Sigmoid colon (tissue), 7 donors: ENCODE measurements around the gene ODAD2. TPM values are rescaled to one million over a fixed set of nuclear protein-coding genes. Genes with fewer than 3 reads are reported as not detected.
A peak's percentile ranks its signal among the peaks of the same experiment; 100 is the strongest.

ENCODE experiments used
- DNase-seq: peaks from one replicate; pipeline ENCODE4 v3.0.0-alpha.2; 2019
- H3K27ac ChIP-seq, 4 donors: fragments of 200-600 bp; sonication (generic); one replicate each; pipeline ENCODE4 v1.5.1; 2016 to 2019; ENCODE audit warnings: mild to moderate bottlenecking in 1 of 4
- H3K27me3 ChIP-seq, 3 donors: fragments of 200-600 bp; sonication (generic); one replicate each; pipeline ENCODE4 v1.5.1; 2019; ENCODE audit warnings: mild to moderate bottlenecking in 1 of 3
- H3K36me3 ChIP-seq, 4 donors: fragments of 200-600 bp; sonication (generic); one replicate each; pipeline ENCODE4 v1.5.1; 2016 to 2019
- H3K4me1 ChIP-seq, 4 donors: fragments of 200-600 bp; sonication (generic); one replicate each; pipeline ENCODE4 v1.5.1; 2017 to 2019
- H3K4me3 ChIP-seq, 4 donors: fragments of 200-600 bp; sonication (generic); one replicate each; pipeline ENCODE4 v1.5.1; 2017 to 2019; ENCODE audit warnings: mild to moderate bottlenecking in 2 of 4, moderate library complexity in 1 of 4
- H3K9me3 ChIP-seq, 4 donors: fragments of 200-600 bp in 3 of 4; sonication (generic) in 3 of 4; one replicate each; pipeline versions ENCODE4 v1.5.1 to v1.6.1; 2013 to 2019
- CTCF ChIP-seq, 4 experiments: fragments of 450-650 bp in 3 of 4; fragments of 200-600 bp in 1 of 4; IDR thresholded peaks; one replicate each; pipeline ENCODE4 v1.5.1; 2016 to 2019; ENCODE audit warnings: antibody characterized with exemption in 4 of 4, mild to moderate bottlenecking in 3 of 4, moderate library complexity in 2 of 4
- EP300 ChIP-seq, 4 donors: sonication (generic); formaldehyde crosslinking; IDR thresholded peaks; one replicate each; pipeline ENCODE4 v1.6.1; 2017; ENCODE audit warnings: antibody characterized with exemption in 4 of 4
- POLR2A ChIP-seq, 2 donors: fragments of 450-650 bp; IDR thresholded peaks; one replicate each; pipeline ENCODE4 v1.6.1; 2016; ENCODE audit warnings: antibody characterized with exemption in 2 of 2, mild to moderate bottlenecking in 2 of 2, moderate library complexity in 2 of 2
- POLR2AphosphoS5 ChIP-seq, 4 donors: sonication (generic); formaldehyde crosslinking; IDR thresholded peaks; one replicate each; pipeline ENCODE4 v1.6.1; 2017; ENCODE audit warnings: antibody characterized with exemption in 4 of 4
- WGBS, 2 donors: extraction: QIAGEN DNeasy Blood & Tissue Kit; methylation state at CpG; one replicate each; pipeline ENCODE4 v1.1.7; 2013; 5-methylcytosine and 5-hydroxymethylcytosine counted together
- intact Hi-C: fragments of 100-400 bp; cut with DNase I; formaldehyde crosslinking; loops from one replicate; pipeline ENCODE4 v1.15.1; 2023
- polyA plus RNA-seq, 3 donors: library from polyadenylated mRNA; stranded (reverse); fragments of 200-250 nt; gene quantifications; one replicate each; pipeline ENCODE4 v1.2.3, GENCODE V29; 2013
- total RNA-seq, 4 donors: library from RNA; depleted of rRNA; stranded (reverse); fragments of >200 nt; gene quantifications; one replicate each; pipeline ENCODE4 v1.1.0, GENCODE V29; 2016
- donor health status: healthy with polysubstance abuse.
- donor health status: Bipolar disorder and iron deficiency.
- donor health status: healthy.

The ODAD2 gene
- total and polyA plus RNA-seq, 7 donors = 0.29 to 8.8 (median 2.3) TPM; not detected in 1

- no peaks in the 10 kb centered on the region for H3K4me1 ChIP-seq
- no peak overlapping the region for H3K4me3 ChIP-seq
- no peak overlapping the region for H3K27ac ChIP-seq
- no peaks in the 10 kb centered on the region for H3K9me3 ChIP-seq
- H3K27me3 ChIP-seq = no peaks in the 10 kb centered on the region
- intact Hi-C loops = no loop called here
- H3K36me3 ChIP-seq = no peaks in the 10 kb centered on the region
- no peak for TF ChIP-seq POLR2A (IDR thresholded peaks at IDR 0.05)
- TF ChIP-seq CTCF (IDR thresholded peaks at IDR 0.05) = no peak
- TF ChIP-seq POLR2AphosphoS5 (IDR thresholded peaks at IDR 0.05) = no peak
- no peak for TF ChIP-seq EP300 (IDR thresholded peaks at IDR 0.05)
- DNase-seq = no peak
- WGBS, 2 donors = 76 to 93% methylated on average over 8 of the region's 8 CpGs
These were observed 99.8 kb downstream of the ODAD2 start for GRCh38 chr10:27899058-27899457.

- DNase-seq = no peak
- intact Hi-C loops = no loop called here
- Histone ChIP-seq H3K27ac (peak overlapping the region in 2 of 4 donors; percentile 55 to 59), H3K4me1 (peaks cover 0 to 13% (median 8%) of the 10 kb centered on the region in 4 donors), H3K4me3 (no peak overlapping the region), H3K9me3 (no peaks in the 10 kb centered on the region), H3K36me3 (no peaks in the 10 kb centered on the region), H3K27me3 (no peaks in the 10 kb centered on the region)
- peak in 1 of 4 donors; percentile 4 for TF ChIP-seq EP300 (IDR thresholded peaks at IDR 0.05)
- TF ChIP-seq POLR2AphosphoS5 (IDR thresholded peaks at IDR 0.05) = peak in 3 of 4 donors; percentile 20 to 61 (median 52)
- no peak for TF ChIP-seq CTCF (IDR thresholded peaks at IDR 0.05)
- no peak for TF ChIP-seq POLR2A (IDR thresholded peaks at IDR 0.05)
- WGBS, 2 donors = 53 to 60% methylated on average over 7 of the region's 7 CpGs
These were observed 105.4 kb downstream of the ODAD2 start for GRCh38 chr10:27893358-27893954.

GRCh38 chr10:27890971-27891370 is 107.9 kb downstream of the ODAD2 start:
- no peak for TF ChIP-seq EP300 (IDR thresholded peaks at IDR 0.05)
- TF ChIP-seq POLR2AphosphoS5 (IDR thresholded peaks at IDR 0.05) = no peak
- no peak for TF ChIP-seq CTCF (IDR thresholded peaks at IDR 0.05)
- no peak for TF ChIP-seq POLR2A (IDR thresholded peaks at IDR 0.05)
- intact Hi-C loops = no loop called here
- H3K9me3 ChIP-seq = no peaks in the 10 kb centered on the region
- H3K4me3 ChIP-seq = no peak overlapping the region
- H3K4me1 ChIP-seq = peaks cover 0 to 13% (median 8%) of the 10 kb centered on the region in 4 donors
- no peaks in the 10 kb centered on the region for H3K36me3 ChIP-seq
- H3K27ac ChIP-seq = no peak overlapping the region
- 70 to 83% methylated on average over 3 of the region's 3 CpGs for WGBS, 2 donors
- H3K27me3 ChIP-seq = no peaks in the 10 kb centered on the region
- DNase-seq = no peak

- no peak overlapping the region for H3K27ac ChIP-seq
- WGBS, 2 donors = 86 to 93% methylated on average over 2 of the region's 2 CpGs
- TF ChIP-seq CTCF (IDR thresholded peaks at IDR 0.05) = no peak
These were observed 109.4 kb downstream of the ODAD2 start for GRCh38 chr10:27889518-27889917.

GRCh38 chr10:27884185-27884641 is 114.7 kb downstream of the ODAD2 start:
- Histone ChIP-seq H3K36me3 (no peaks in the 10 kb centered on the region), H3K4me3 (no peak overlapping the region), H3K4me1 (no peaks in the 10 kb centered on the region), H3K27ac (no peak overlapping the region), H3K27me3 (no peaks in the 10 kb centered on the region), H3K9me3 (no peaks in the 10 kb centered on the region)
- DNase-seq = no peak
- intact Hi-C loops = no loop called here
- TF ChIP-seq POLR2AphosphoS5 (IDR thresholded peaks at IDR 0.05) = no peak
- TF ChIP-seq POLR2A (IDR thresholded peaks at IDR 0.05) = no peak
- TF ChIP-seq EP300 (IDR thresholded peaks at IDR 0.05) = no peak
- TF ChIP-seq CTCF (IDR thresholded peaks at IDR 0.05) = no peak
- WGBS, 2 donors = 67 to 85% methylated on average over 1 of the region's 1 CpG

More at GRCh38 chr10:27889518-27889917, 109.4 kb downstream of the ODAD2 start:
- Histone ChIP-seq H3K27me3 (no peaks in the 10 kb centered on the region), H3K4me1 (peaks cover 0 to 13% (median 8%) of the 10 kb centered on the region in 4 donors), H3K9me3 (no peaks in the 10 kb centered on the region), H3K36me3 (no peaks in the 10 kb centered on the region), H3K4me3 (no peak overlapping the region)
- DNase-seq = no peak
- intact Hi-C loops = no loop called here
